Duodenal mucosa (tissue), 2 donors: ENCODE results near the gene BLTP3B.

Experiments used
- H3K27ac ChIP-seq: one replicate; pipeline ENCODE4 v1.7.0; 2013; ENCODE audit warnings: low read depth, low read length
- H3K27me3 ChIP-seq, 2 donors: one replicate each; pipeline ENCODE4 v1.7.0; 2013; ENCODE audit warnings: low read length in 2 of 2, control low read depth in 1 of 2; ENCODE audit not compliant: insufficient read depth in 2 of 2, control insufficient read depth in 1 of 2
- H3K36me3 ChIP-seq, 2 donors: one replicate each; pipeline ENCODE4 v1.7.0; 2013; ENCODE audit warnings: low read length in 2 of 2, control low read depth in 1 of 2; ENCODE audit not compliant: insufficient read depth in 2 of 2, control insufficient read depth in 1 of 2
- H3K4me1 ChIP-seq, 2 donors: one replicate each; pipeline ENCODE4 v1.7.0; 2013; ENCODE audit warnings: low read length in 2 of 2, control low read depth in 1 of 2; ENCODE audit not compliant: insufficient read depth in 2 of 2, control insufficient read depth in 1 of 2
- H3K4me3 ChIP-seq, 2 donors: one replicate each; pipeline ENCODE4 v1.7.0; 2013; ENCODE audit warnings: low read length in 2 of 2, low read depth in 1 of 2
- H3K9ac ChIP-seq, 2 donors: one replicate each; pipeline ENCODE4 v1.7.0; 2013; ENCODE audit warnings: low read length in 2 of 2, low read depth in 1 of 2
- H3K9me3 ChIP-seq, 2 donors: one replicate each; pipeline ENCODE4 v1.7.0; 2013; ENCODE audit warnings: low read length in 2 of 2, control low read depth in 1 of 2; ENCODE audit not compliant: control insufficient read depth in 1 of 2

The BLTP3B gene

DNA sequence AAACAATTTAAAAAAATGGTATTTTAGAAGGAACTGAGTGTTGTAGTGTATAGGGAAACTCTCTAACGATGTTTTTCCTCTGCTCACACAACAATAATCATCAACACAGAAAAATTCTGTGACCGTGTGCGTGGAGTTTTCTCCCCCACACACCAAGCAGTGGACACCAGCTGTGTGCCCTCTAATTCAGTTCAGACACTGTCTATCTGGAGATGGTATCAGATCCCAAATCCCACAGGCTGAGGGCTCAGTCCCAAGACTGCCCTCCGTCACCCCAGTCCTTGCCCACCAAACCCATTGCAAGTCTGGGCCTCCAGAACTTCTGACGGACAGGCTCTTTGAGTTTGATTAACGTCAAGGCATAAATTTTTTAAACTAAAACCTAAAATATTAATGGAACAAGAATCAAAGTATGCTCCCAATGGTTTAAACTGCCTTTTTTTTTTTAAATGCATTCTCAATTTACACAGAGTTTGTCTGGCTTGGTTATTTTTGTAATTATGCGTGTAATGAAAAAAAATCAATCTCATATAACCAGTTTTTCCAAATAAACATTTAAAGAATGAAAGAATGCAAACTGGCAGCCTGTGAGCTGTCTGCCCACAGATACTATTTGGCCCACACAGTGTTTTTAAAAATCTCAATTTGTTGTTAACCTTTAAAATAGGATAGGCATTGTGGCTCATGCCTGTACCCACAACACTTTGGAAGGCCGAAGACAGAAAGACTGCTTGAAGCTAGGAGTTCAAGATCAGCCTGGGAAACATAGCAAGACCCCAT, 19.2 kb downstream of the BLTP3B start:
- Histone ChIP-seq H3K4me1 (peaks cover 8% of the 10 kb centered on the region in 2 donors), H3K4me3 (no peak overlapping the region), H3K27ac (no peak overlapping the region), H3K27me3 (no peaks in the 10 kb centered on the region), H3K36me3 (no peaks in the 10 kb centered on the region), H3K9me3 (peaks cover 0 to 4% of the 10 kb centered on the region in 2 donors), H3K9ac (no peak overlapping the region)

GRCh38 chr12:100120355-100120754, 22.3 kb downstream of the BLTP3B start:
- Histone ChIP-seq H3K36me3 (no peaks in the 10 kb centered on the region), H3K4me1 (no peaks in the 10 kb centered on the region), H3K4me3 (no peak overlapping the region), H3K27ac (no peak overlapping the region), H3K9me3 (peaks cover 4 to 6% of the 10 kb centered on the region in 2 donors), H3K9ac (no peak overlapping the region), H3K27me3 (no peaks in the 10 kb centered on the region)

DNA sequence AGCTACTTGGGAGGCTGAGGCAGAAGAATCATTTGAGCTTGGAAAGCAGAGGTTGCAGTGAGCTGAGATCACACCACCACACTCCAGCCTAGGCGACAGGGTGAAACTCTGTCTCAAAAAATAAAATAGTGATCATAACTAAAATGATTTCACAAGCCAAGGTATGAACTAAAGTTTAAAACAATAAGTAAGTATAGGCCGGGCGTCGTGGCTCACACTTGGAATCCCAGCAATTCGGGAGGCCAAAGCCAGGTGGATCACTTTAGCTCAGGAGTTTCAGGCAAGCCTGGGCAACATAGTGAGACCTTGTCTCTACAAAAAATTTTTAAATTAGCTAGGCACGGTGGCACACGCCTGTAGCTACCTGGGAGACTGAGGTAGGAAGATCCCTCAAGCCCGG, 27.4 kb downstream of the BLTP3B start:
- Histone ChIP-seq H3K9ac (no peak overlapping the region), H3K4me3 (no peak overlapping the region), H3K36me3 (no peaks in the 10 kb centered on the region), H3K27me3 (no peaks in the 10 kb centered on the region), H3K27ac (no peak overlapping the region), H3K4me1 (no peaks in the 10 kb centered on the region), H3K9me3 (peaks cover 3 to 4% of the 10 kb centered on the region in 2 donors)

- H3K27me3 ChIP-seq = no peaks in the 10 kb centered on the region
- no peaks in the 10 kb centered on the region for H3K36me3 ChIP-seq
- H3K9ac ChIP-seq = no peak overlapping the region
- no peak overlapping the region for H3K4me3 ChIP-seq
- H3K27ac ChIP-seq = no peak overlapping the region
- H3K9me3 ChIP-seq = peaks cover 2 to 4% of the 10 kb centered on the region in 2 donors
- H3K4me1 ChIP-seq = no peaks in the 10 kb centered on the region
Measured at GRCh38 chr12:100114574-100114973, 28.1 kb downstream of the BLTP3B start.

GRCh38 chr12:100110276-100110675, 32.4 kb downstream of the BLTP3B start:
- H3K27me3 ChIP-seq = no peaks in the 10 kb centered on the region
- H3K4me3 ChIP-seq = no peak overlapping the region
- no peaks in the 10 kb centered on the region for H3K9me3 ChIP-seq
- H3K27ac ChIP-seq = no peak overlapping the region
- H3K36me3 ChIP-seq = peaks cover 0 to 2% of the 10 kb centered on the region in 2 donors
- H3K9ac ChIP-seq = no peak overlapping the region
- H3K4me1 ChIP-seq = no peaks in the 10 kb centered on the region

- Histone ChIP-seq H3K27me3 (no peaks in the 10 kb centered on the region), H3K36me3 (peaks cover 0 to 2% of the 10 kb centered on the region in 2 donors), H3K9ac (no peak overlapping the region), H3K9me3 (no peaks in the 10 kb centered on the region), H3K4me3 (no peak overlapping the region), H3K27ac (no peak overlapping the region), H3K4me1 (no peaks in the 10 kb centered on the region)
Measured at GRCh38 chr12:100106861-100107260, 35.8 kb downstream of the BLTP3B start.

- Histone ChIP-seq H3K4me1 (no peaks in the 10 kb centered on the region), H3K9me3 (no peaks in the 10 kb centered on the region), H3K27ac (no peak overlapping the region), H3K27me3 (no peaks in the 10 kb centered on the region), H3K9ac (no peak overlapping the region), H3K36me3 (peaks cover 0 to 10% of the 10 kb centered on the region in 2 donors), H3K4me3 (no peak overlapping the region)
Measured at GRCh38 chr12:100105661-100106060, 37.0 kb downstream of the BLTP3B start.

DNA sequence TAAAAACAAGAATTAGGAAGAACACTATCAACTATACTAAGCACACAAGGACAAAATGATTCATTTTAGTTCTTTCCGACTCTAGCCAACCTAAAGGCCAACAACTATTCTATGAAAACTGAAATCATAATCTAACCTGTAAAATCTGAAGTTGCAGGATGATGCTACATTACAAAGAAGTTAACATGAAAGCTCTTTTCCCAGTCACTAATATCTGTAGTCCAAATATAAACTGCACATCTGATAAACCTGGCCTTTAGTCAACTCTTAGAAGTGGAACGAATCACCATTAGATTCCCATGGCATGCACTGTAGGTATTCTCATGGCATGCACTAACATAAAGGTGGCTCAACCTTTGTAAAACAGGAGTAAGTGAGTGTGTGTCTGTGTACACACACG, 41.7 kb downstream of the BLTP3B start:
- no peaks in the 10 kb centered on the region for H3K9me3 ChIP-seq
- no peaks in the 10 kb centered on the region for H3K27me3 ChIP-seq
- H3K4me3 ChIP-seq = no peak overlapping the region
- H3K4me1 ChIP-seq = no peaks in the 10 kb centered on the region
- H3K36me3 ChIP-seq = peaks cover 5 to 20% of the 10 kb centered on the region in 2 donors
- no peak overlapping the region for H3K27ac ChIP-seq
- no peak overlapping the region for H3K9ac ChIP-seq
